HK-2 (cell line): ENCODE results near the gene CHSY1.
"Not testable (repeated sequence)": the region's sequence is repeated elsewhere in the genome, so short reads cannot be mapped to it uniquely, and the experiment has no call there.

ENCODE experiments used
- DNase-seq: peaks from one replicate; pipeline ENCODE4 v3.0.0-alpha.2; 2018; ENCODE audit not compliant: unreplicated experiment

CHSY1 gene, protein sequence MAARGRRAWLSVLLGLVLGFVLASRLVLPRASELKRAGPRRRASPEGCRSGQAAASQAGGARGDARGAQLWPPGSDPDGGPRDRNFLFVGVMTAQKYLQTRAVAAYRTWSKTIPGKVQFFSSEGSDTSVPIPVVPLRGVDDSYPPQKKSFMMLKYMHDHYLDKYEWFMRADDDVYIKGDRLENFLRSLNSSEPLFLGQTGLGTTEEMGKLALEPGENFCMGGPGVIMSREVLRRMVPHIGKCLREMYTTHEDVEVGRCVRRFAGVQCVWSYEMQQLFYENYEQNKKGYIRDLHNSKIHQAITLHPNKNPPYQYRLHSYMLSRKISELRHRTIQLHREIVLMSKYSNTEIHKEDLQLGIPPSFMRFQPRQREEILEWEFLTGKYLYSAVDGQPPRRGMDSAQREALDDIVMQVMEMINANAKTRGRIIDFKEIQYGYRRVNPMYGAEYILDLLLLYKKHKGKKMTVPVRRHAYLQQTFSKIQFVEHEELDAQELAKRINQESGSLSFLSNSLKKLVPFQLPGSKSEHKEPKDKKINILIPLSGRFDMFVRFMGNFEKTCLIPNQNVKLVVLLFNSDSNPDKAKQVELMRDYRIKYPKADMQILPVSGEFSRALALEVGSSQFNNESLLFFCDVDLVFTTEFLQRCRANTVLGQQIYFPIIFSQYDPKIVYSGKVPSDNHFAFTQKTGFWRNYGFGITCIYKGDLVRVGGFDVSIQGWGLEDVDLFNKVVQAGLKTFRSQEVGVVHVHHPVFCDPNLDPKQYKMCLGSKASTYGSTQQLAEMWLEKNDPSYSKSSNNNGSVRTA

GRCh38 chr15:101251830-101252820 is at the start of gene CHSY1:
Gene CHSY1 (minus strand): TSS chr15:101252048. CDS start chr15:101251456, 592 bp downstream.
- peak; percentile 81 for DNase-seq

DNA sequence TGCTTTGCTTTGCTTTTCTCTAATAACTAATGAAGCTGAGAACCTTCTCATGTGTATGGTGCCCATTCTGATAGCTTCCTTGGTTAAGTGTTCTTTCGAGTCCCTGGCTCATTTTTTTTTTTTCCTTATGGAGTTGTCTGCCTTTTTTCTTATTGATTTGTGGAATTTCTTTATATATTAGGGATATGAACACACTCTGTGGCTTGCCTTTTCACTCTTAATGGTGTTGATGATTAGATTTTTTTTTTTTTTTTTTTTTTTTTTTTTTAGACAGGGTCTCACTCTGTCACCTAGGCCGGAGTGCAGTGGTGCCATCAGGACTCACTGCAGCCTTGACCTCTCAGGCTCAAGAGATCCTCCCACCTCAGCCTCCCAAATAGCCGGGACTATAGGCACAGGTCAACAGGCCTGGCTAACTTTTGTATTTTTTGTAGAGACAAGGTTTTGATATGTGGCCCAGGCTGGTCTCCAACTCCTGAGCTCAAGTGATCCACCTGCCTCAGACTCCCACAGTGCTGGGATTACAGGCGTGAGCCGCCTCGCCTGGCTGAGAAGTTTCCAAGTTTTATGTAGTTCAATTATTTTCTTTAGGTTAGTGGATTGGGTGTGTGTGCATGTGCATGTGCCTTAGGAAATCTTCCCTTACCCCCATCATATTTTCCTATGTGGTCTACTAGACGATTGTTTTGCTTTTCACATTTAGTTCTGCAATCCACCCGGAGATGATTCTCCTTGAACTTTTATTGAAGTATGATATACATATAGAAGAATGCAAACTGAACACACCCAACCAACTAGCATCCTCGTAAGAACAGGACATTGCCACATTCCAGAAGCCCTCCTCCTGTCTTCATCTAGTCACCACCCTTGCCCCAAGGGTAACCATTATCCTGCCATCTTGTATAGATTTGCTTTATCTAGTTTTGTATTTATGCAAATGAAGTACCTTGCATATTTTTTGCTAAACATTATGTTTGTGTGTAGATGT is 44.9 kb upstream of the CHSY1 start:
- no peak for DNase-seq

- DNase-seq, result no peak
Observed at GRCh38 chr15:101295607-101296161, 43.8 kb upstream of the CHSY1 start.

- peak; percentile 85 for DNase-seq
Observed at GRCh38 chr15:101294731-101295606, 43.1 kb upstream of the CHSY1 start, which contains the start of gene SNRPA1. Gene SNRPA1 (minus strand): TSS chr15:101295248. CDS start chr15:101295178, 70 bp downstream.

- DNase-seq, result no peak
Observed at GRCh38 chr15:101293122-101293521, 41.3 kb upstream of the CHSY1 start.

DNA sequence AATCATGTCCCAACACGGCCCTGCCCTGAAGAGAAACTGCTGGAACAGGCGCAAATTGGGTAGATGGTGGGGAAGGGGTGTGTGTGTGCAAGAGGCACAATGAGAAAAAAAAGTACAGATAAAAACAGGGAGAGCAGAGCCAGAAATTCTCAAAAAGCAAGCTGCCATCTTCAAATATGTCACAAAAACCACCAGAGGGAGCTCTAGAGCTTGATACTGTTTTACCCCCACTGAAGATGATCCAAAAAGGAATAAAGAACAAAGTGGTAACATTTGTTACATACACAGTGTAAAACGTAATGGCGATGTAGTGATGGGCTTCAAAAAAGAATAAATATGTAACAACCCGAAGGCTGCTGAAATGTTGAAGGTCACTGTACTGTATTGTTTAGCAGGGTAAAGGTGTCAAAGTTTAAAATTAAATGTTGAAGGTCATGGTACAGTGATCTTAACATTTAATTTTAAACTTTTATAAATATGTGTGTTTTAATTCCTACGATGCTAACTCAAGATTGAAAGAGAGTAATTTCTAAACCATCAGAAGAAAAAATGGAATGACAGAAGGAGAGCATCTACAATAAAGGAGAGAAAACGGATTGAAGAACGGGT is 37.2 kb upstream of the CHSY1 start:
- no peak for DNase-seq

DNA sequence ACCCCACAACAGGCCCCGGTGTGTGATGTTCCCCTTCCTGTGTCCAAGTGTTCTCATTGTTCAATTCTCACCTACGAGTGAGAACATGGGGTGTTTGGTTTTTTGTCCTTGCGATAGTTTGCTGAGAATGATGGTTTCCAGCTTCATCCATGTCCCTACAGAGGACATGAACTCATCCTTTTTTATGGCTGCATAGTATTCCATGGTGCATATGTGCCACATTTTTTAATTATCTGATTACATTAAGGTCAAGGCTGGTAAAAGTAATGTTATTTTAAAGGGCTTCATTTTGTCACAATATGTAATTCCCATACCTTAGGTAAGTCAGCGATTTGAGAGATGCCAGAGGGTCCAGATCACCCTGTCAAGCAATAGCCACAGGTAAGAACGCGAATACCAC is 35.5 kb upstream of the CHSY1 start:
- not testable (repeated sequence) for DNase-seq

- no peak for DNase-seq
Observed at GRCh38 chr15:101286471-101287114, 34.7 kb upstream of the CHSY1 start.

GRCh38 chr15:101283931-101284330 is 32.1 kb upstream of the CHSY1 start:
- DNase-seq, result no peak

DNA sequence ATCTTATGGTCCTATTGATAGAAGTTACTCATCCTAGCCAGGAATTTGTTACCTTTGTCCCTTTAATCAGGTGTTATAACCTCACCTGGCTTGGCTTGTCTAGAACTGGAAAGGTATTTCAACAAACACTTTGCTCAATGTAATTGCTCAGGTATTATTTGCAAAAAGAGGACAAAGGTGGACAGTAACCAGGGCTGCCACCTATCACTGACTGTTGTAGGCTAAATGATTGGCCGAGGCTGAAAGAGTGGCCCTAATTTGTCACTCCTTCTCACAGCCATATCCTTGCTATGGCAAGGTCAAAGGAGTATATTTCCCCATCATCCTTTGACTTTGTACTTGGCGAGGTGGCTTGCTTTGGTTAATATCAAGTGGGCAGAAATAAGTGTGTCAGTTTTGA is 28.2 kb upstream of the CHSY1 start:
- no peak for DNase-seq

GRCh38 chr15:101277943-101278564 is 26.2 kb upstream of the CHSY1 start:
- no peak for DNase-seq

- peak; percentile 74 for DNase-seq
Observed at GRCh38 chr15:101277038-101277822, 25.4 kb upstream of the CHSY1 start, which contains the start of gene SELENOS. Gene SELENOS (minus strand): TSS chr15:101277485. CDS start chr15:101277417, 68 bp downstream.

GRCh38 chr15:101276501-101277037 is 24.7 kb upstream of the CHSY1 start:
- no peak for DNase-seq

DNA sequence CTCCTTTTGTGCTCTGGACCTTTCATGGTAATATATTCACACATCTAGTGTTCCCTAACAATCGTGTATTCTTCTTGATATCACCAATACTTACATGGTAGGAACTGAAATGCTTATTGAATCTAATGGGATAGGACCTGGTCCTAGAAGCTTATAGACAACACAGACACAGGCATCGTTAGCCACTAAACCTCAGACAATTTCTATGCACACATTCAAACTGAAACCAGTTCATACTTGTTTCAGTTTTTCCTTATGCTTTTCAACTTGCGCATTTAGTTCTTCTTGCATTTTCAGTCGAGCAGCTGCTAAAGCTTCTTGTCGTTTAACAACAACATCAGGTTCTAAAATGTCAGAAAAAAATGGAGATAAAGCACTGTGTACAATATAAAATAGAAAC is 23.2 kb upstream of the CHSY1 start:
- no peak for DNase-seq

- DNase-seq, result no peak
Observed at GRCh38 chr15:101273534-101273933, 21.7 kb upstream of the CHSY1 start.

DNA sequence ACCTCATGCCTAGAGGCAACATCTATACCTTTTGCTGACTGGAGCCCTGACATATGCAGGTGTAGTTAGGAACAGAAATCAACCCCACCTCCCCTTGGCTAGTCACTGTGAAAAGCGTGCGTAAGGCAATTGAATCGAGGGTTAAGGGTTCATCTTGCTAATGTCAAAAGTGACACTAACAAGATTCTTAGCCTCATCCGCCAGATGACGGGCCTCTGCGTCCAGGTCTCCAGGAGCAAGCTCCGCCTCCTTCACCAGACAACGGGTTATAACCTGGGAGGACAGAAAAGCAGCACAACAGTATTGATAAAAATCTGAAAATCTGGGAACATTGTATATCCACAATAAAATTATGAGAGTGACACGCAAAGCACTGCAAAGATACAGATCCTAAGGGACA is 20.7 kb upstream of the CHSY1 start:
- no peak for DNase-seq
